ENCODE results near the gene LARGE1. TPM values are rescaled to one million over a fixed set of nuclear protein-coding genes. Genes with fewer than 3 reads are reported as not detected.

LARGE1 gene
- total and polyA plus RNA-seq, 9 of the 15 experiments (the other 6 are each of a cell fraction or from before 2014, with no cell fraction given), result 0.01 to 0.66 (median 0.14) TPM; not detected in 2

DNA sequence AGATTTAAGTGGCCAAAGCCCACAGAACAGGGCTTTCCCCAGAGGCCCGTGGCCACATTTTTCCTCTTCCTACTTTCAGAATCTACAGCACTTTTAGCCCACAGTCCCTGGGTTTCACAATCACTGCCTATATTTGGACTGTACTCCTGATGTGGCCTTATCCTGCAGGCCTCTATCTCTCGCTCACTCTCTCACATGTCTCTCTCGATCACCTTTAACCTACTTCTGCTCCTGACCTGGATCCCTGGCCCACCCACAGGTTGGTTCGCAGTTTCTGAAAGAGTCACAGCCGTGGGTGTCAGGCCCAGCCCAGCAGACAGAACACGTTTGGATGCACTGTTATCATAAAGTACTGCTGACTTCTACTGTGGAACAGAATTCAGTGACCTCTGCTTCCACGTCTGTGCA is 55.5 kb downstream of the LARGE1 start:
- no peak overlapping the region for H3K9ac ChIP-seq (ENCODE audit: insufficient read depth in 1 of 2, low read depth in 2 of 2, low read length in 2 of 2)
- TF ChIP-seq CBFB (CRISPR knock-in tag; IDR thresholded peaks at IDR 0.05), result no peak

DNA sequence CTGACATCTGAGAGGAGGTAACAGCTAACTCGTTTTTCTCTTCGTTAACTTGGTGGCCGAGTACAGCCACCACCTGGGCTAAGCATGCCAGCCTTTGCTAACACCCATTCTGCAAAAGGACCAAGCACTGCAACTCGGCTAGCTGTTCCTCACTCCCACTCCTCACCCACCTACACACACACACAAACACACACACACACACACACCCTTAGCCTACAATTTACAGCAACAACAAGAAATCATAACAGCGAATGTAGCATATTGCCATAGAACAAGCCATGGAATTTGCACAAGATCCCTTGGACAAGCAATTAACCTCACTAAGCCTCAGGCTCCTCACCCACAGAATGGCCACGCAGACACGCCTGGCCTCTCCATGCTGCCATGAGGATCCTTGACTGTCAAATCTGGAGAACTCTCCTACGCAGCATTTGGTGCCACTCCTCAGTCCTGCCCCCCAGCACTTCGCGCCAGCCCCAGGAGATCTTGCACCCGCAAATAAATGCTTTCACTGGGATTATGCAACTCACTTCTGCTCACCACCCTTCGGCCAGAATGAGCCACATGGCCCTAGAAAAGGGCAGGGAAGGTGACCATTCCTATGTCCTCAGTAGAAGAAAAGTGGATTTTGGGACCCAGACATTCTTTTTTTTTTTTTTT is 58.9 kb downstream of the LARGE1 start:
- Histone ChIP-seq H3K4me1 (replicated peaks in 1 of 2; ENCODE audit: control insufficient read depth in 2 of 2, insufficient read depth in 2 of 2, low read length in 2 of 2) (no peaks in the 10 kb centered on the region), H3K79me2 (ENCODE audit: control insufficient read depth, insufficient read depth, low read length) (no peaks in the 10 kb centered on the region), H3K36me3 (ENCODE audit: control insufficient read depth, insufficient read depth, low read length) (no peaks in the 10 kb centered on the region), H3K9me3 (replicated peaks; ENCODE audit: control insufficient read depth, insufficient read depth, low read depth, low read length) (no peaks in the 10 kb centered on the region), H4K20me1 (replicated peaks; ENCODE audit: control insufficient read depth, insufficient read depth, low read length) (no peaks in the 10 kb centered on the region), H3K27me3 (ENCODE audit: control insufficient read depth in 2 of 2, insufficient read depth in 2 of 2, low read length in 2 of 2) (no peaks in the 10 kb centered on the region), H2AFZ (ENCODE audit: low read depth, low read length) (no peak overlapping the region), H3K27ac (ENCODE audit: extremely low read depth, low read depth, low read length) (no peak overlapping the region), H3K4me2 (ENCODE audit: insufficient read depth, low read length) (no peak overlapping the region), H3K9me1 (ENCODE audit: control insufficient read depth, insufficient read depth, low read length) (no peaks in the 10 kb centered on the region), H3K9ac (ENCODE audit: insufficient read depth in 1 of 2, low read depth in 2 of 2, low read length in 2 of 2) (no peak overlapping the region), H3K4me3 (no peak overlapping the region)
- CTCF ChIA-PET (ENCODE audit: low intra/inter-chr PET ratio), result no interaction called here
- BruUV-seq (replicated peaks), result no TSS peak
- in situ Hi-C loops (cut with MboI) (no loop called here), intact Hi-C loops (cut with micrococcal nuclease) (no loop called here)
- no peak for FAIRE-seq
- POLR2A ChIA-PET, result no interaction called here
- no peak for DNase-seq (ENCODE audit: extremely low read depth in 1 of 4, low spot score in 3 of 4)
- TF ChIP-seq ZNF830 (CRISPR knock-in tag; IDR thresholded peaks at IDR 0.05) (no peak), TCFL5 (CRISPR knock-in tag; conservative IDR thresholded peaks at IDR 0.05) (no peak)
- ATAC-seq, result no peak
- WGBS (ENCODE audit: insufficient coverage, low coverage, missing lambda C conversion rate), result 1% methylated on average over 10 of the region's 12 CpGs

More for the DNA sequence above, 55.5 kb downstream of the LARGE1 start:
- H3K4me1 ChIP-seq (replicated peaks in 1 of 2; ENCODE audit: control insufficient read depth in 2 of 2, insufficient read depth in 2 of 2, low read length in 2 of 2), result no peaks in the 10 kb centered on the region
- H4K20me1 ChIP-seq (replicated peaks; ENCODE audit: control insufficient read depth, insufficient read depth, low read length), result no peaks in the 10 kb centered on the region
- ChIA-PET CTCF (ENCODE audit: low intra/inter-chr PET ratio) (no interaction called here), POLR2A (no interaction called here)
- in situ Hi-C loops (cut with MboI), result no loop called here
- FAIRE-seq, result no peak
- no peak for ATAC-seq
- H3K9me3 ChIP-seq (replicated peaks; ENCODE audit: control insufficient read depth, insufficient read depth, low read depth, low read length), result no peaks in the 10 kb centered on the region
- no peaks in the 10 kb centered on the region for H3K36me3 ChIP-seq (ENCODE audit: control insufficient read depth, insufficient read depth, low read length)
- no peaks in the 10 kb centered on the region for H3K79me2 ChIP-seq (ENCODE audit: control insufficient read depth, insufficient read depth, low read length)
- H3K27me3 ChIP-seq (ENCODE audit: control insufficient read depth in 2 of 2, insufficient read depth in 2 of 2, low read length in 2 of 2), result no peaks in the 10 kb centered on the region
- no peak overlapping the region for H3K4me3 ChIP-seq
- H3K27ac ChIP-seq (ENCODE audit: extremely low read depth, low read depth, low read length), result no peak overlapping the region
- no TSS peak for BruUV-seq (replicated peaks)
- no peaks in the 10 kb centered on the region for H3K9me1 ChIP-seq (ENCODE audit: control insufficient read depth, insufficient read depth, low read length)
- WGBS (ENCODE audit: insufficient coverage, low coverage, missing lambda C conversion rate), result 0% methylated on average over 7 of the region's 7 CpGs
- H3K4me2 ChIP-seq (ENCODE audit: insufficient read depth, low read length), result no peak overlapping the region
- intact Hi-C loops (cut with micrococcal nuclease), result no loop called here
- H2AFZ ChIP-seq (ENCODE audit: low read depth, low read length), result no peak overlapping the region
- DNase-seq (ENCODE audit: extremely low read depth in 1 of 4, low spot score in 3 of 4), result no peak

Measured in K562 (cell line).